GM18498 (cell line): ENCODE measurements around the gene NLRP7.
"Not testable (repeated sequence)": the region's sequence is repeated elsewhere in the genome, so short reads cannot be mapped to it uniquely, and the experiment has no call there.

ENCODE experiments used
- ATAC-seq: cut with Tn5 transposase; IDR thresholded peaks from one replicate; pipeline ENCODE4 v1.9.1; 2021; ENCODE audit warnings: mild to moderate bottlenecking, moderate library complexity; ENCODE audit not compliant: unreplicated experiment

The NLRP7 gene

DNA sequence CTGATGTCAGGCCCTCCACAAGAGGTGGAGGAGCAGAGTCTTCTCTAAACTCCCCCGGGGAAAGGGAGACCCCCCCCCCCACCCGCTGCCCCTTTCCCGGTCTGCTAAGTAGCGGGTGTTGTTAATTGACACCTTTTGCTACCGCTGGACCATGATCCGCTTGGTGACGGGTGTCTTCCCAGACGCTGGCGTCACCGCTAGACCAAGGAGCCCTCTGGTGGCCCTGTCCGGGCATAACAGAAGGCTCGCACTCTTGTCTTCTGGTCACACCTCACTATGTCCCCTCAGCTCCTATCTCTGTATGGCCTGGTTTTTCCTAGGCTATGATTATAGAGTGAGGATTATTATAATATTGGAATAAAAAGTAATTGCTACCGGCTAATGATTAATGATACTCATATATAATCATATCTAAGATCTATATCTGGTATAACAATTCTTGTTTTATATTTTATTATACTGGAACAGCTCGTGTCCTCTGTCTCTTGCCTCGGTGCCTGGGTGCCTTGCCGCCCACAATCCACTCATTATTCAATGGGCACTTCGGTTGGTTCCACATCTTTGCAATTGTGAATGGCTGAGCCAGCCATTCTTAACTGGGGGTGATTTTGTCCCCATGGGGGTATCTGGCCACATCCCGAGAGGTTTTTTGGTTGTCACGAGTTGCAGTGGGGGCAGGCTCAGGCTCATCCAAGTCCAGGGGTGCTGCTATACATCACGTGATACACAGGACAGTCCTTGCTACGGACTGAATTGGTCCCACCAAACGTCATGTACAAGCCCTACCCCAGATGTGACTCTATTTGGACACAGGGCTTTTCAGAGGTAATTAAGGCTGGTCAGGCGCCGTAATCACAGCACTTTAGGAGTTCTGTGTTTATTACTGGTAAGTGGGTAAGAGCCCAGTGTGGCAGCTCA lies 27.4 kb downstream of the NLRP7 start:
- ATAC-seq, result not testable (repeated sequence)

DNA sequence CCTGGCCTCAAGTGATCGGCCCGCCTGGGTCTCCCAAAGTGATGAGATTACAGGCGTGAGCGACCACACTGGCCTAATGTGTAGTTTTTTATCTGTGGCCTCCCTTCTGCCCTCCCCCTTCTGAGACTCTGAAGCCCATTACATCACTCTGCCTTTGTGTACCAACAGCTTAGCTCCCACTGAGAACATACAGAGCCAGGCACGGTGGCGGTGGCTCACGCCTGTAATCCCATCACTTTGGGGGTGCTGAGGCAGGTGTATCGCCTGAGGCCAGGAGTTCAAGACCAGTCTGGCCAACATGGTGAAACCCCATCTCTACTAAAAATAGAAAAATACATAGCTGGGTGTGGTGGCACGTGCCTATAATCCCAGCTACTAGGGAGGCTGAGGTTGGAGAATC lies 28.8 kb downstream of the NLRP7 start:
- no peak for ATAC-seq

DNA sequence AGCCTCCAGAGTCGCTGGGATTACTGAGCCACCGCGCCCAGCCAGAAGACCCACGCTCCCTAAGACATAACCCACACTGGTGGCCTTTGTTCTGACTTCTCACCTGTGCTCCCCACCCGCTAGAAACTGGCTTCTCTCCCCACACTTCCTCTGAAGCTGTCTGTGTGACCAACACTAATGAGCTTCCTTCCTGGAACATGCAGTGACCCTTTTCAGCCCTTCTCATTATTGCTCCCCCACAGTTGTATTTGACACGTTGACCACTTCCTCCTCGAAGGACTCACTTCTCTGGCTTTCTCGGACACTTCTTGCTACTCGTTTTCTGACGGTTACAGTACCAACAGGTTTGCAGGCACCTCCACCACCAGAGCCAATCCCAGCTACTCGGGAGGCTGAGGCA lies 30.5 kb downstream of the NLRP7 start:
- ATAC-seq, result no peak

DNA sequence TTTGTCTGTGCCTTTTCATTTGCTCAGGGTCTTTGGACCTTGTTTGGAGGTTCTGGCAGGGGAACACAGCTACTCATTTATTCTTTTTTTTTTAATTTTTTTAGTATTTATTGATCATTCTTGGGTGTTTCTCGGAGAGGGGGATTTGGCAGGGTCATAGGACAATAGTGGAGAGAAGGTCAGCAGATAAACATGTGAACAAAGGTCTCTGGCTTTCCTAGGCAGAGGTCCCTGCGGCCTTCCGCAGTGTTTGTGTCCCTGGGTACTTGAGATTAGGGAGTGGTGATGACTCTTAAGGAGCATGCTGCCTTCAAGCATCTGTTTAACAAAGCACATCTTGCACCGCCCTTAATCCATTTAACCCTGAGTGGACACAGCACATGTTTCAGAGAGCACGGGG lies 39.4 kb downstream of the NLRP7 start:
- not testable (repeated sequence) for ATAC-seq

DNA sequence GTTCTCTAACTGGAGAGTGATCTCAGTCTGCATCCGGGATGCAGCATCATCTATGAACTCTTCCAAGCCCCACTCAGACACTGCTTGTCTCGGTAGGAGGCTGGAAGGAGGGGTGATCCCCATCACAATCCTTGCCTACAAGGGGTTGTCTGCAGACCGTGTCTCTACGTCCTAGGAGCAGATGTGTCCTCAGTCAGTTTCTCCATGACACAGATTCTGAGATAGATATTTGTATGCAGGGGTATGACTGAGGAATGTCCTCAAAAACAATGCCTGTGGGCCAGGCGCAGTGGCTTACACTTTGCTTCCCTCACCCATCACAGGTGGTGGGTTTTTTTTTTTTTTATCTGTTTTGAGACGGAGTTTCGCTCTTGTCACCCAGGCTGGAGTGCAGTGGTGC lies 40.5 kb downstream of the NLRP7 start:
- ATAC-seq, result no peak

DNA sequence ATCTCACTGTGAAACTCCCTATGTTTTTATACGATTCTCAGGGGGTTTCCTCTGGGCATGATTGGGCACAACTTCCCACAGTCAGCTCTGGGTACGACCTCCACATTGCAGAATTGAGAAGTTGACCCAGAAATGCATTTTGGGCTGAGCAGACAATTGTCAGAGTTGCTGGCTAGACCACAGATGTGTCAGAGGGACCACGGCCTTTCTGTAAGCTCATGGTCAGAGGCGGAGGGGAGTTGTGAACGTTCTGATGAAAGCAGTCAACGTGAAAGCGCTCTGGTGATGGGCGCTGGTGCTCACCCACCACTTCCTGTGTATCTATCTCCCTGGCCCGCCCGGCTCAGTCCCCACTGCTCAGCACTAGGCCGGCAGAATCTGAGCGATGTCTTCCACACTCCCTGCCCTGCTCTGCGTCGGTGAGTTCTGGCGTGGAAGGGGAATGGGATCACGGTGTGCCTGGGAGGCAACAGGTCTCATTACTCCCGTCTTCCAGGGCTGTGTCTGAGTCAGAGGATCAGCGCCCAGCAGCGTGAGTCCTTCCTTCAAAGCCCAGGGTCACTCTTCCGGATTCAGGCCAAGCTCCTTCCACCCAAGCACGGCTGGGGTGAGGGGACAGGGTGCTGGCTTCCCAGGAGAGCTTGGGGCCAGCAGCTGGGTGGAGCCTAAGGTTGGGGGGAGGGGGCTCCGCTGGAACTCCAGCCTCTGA lies 41.4 kb downstream of the NLRP7 start, which contains the start of gene NCR1:
Gene NCR1, plus strand, starts transcription at position 346 of the 709 bp plus-strand sequence. Its CDS starts 40 bp downstream, at position 386.
- no peak for ATAC-seq

DNA sequence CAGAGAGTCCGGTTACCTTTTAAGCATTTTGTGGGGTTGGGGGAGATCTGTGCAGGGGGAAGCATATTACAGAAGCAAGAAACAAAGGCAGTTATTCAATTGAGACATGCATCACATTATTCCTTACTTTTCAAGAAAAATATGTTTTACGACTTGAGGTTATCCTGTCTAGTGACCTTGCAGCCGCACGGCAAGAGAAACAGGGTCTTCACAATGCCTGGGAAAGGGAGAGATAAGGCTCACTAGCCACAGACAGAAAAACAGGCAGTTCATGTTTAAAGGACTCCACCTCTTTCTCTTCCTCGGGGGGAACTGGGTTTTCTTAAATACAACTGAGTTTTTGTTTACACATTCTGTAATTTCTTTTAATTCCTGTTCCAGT lies 41.9 kb downstream of the NLRP7 start:
- ATAC-seq, result no peak

DNA sequence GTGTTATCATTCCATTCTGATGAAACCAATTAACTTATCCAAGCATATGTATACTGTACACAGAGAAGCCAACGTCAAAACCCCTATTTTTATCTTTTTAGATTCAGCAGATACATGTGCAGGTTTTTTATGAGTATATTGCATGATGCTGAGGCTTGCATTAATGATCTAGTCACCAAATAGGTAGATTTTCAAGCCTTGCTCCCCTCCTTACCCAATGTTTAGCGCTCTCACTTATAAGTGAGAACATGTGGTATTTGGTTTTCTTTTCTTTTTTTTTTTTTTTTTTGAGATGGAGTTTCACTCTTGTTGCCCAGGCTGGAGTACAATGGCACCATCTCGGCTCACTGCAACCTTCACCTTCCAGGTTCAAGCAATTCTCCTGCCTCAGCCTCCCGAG lies 43.1 kb downstream of the NLRP7 start:
- ATAC-seq, result not testable (repeated sequence)

DNA sequence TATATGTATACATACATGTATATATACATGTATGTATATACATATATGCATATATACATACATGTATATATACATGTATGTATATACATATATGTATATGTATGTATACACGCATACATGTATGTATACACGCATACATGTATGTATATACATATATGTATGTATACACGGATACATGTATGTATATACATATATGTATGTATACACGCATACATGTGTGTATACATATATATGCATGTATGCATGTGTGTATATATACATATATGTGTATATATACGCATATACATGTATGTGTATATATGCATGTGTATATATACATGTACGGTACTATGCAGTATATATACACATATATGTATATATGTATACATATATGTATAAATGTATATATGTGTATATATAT lies 44.0 kb downstream of the NLRP7 start:
- no peak for ATAC-seq

DNA sequence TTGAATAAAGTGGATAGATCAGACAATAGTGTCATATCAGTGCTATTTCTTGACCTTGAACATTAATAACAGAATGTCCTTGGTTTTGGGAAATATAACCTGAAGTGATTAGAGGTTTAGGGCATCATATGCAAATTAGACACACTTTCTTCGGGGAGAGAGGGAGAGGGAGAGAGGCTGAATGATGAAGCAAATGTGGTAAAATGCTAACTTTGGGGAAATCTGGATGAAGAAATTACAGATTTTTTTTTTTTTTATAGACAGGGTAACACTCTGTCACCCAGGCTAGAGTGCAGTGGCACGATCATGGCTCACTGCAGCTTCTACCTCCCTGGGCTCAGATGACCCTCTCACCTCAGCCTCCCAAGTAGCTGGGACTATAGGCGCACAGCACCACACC lies 45.3 kb downstream of the NLRP7 start:
- no peak for ATAC-seq

DNA sequence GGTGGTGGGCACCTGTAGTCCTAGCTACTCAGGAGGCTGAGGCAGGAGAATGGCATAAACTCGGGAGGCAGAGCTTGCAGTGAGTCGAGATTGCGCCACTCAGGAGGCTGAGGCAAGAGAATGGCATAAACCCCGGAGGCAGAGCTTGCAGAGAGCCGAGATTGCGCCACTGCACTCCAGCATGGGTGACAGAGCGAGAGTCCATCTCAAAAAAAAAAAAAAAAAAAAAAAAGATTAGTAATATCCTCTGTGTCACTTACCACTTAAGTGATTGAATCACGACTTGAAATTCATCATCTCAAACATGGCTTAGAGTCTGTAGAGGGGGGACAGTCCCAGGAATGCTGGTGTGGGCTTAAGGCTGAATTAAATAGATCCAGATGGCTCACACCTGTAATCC lies 46.2 kb downstream of the NLRP7 start:
- not testable (repeated sequence) for ATAC-seq

DNA sequence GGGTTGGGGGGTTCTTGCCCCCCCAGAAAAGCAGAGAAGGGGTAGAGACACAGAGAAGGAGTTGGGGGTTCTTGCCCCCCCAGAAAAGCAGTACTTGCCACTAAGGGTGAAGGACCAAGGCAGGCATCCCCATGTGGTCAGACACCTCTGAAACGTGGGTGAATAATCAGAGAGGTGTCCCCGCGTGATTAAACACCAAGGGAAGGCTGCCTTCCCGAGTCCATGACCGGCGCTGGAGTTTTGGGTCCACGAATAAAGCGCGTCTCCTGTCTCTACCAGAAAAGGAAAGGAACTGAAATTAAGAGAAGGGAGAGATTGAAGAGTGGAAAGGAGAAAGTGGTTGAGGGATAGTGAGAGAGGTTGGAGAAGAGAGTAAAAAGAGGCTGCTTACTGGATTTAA lies 47.7 kb downstream of the NLRP7 start:
- not testable (repeated sequence) for ATAC-seq

DNA sequence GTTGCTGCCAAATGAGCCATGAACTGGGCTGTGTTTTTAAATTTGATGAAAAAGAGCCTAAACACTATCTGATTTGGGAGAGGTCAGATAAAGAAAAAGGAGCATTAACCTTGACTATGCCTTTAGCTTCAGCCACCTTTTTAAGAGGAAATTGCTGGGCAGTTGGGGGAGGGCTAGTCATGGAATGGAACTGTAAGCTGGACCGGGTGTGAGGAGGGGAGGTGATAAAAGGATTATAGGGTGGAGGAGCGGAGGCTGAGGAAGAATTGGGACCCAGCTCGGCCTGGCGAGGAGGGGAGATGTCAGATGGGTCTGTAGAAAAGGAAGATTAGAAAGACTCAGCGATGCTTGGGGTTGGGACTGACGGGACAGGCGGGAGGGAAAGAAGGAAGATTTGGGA lies 48.6 kb downstream of the NLRP7 start:
- not testable (repeated sequence) for ATAC-seq

DNA sequence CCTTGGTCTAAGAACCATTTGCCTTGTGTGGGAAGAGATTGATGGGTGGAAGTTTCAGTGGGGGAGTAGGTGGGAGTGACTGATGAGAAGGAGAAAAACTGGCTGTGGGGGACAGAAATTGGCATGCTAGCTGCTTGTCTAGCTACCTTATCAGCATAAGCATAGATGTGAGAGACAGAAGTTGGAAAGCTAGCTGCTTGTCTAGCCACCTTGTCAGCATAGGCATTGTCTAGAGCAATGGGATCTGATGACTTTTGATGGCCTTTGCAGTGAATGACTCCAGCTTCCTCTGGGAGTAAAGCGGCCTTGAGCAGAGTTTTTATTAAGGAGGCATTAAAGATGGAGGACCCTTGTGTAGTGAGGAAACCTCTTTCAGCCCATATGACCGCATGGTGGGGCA lies 51.3 kb downstream of the NLRP7 start:
- no peak for ATAC-seq

DNA sequence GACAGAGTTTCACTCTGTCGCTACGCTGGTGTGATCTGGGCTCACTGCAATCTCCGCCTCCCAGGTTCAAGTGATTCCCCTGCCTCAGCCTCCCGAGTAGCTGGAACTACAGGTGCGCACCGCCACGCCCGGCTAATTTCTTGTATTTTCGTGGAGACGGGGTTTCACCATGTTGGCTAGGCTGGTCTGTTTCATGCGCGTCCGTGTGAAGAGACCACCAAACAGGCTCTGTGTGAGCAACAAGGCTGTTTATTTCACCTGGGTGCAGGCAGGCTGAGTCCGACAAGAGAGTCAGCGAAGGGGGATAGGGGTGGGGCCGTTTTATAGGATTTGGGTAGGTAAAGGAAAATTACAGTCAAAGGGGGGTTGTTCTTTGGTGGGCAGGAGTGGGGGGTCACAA lies 53.2 kb downstream of the NLRP7 start:
- not testable (repeated sequence) for ATAC-seq

DNA sequence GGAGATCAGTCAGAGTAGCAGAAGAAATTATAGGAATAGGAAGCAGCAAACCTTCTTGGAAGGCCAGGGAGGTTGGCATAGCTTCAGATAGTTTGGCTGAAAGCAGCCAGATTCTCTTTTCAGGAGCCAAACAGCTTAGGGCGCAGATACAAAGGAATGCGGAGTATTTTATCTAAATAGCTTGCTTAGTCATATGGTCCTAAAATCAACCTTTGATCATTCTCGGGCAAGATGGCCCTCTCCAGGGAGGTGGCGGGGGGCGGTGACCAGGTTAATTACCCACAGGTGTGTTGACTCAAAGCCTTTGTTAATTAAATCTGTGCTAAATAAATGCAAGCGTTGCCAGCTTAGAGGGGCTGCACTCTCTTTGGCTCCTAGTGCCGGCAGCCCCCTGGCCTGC lies 53.9 kb downstream of the NLRP7 start:
- no peak for ATAC-seq

DNA sequence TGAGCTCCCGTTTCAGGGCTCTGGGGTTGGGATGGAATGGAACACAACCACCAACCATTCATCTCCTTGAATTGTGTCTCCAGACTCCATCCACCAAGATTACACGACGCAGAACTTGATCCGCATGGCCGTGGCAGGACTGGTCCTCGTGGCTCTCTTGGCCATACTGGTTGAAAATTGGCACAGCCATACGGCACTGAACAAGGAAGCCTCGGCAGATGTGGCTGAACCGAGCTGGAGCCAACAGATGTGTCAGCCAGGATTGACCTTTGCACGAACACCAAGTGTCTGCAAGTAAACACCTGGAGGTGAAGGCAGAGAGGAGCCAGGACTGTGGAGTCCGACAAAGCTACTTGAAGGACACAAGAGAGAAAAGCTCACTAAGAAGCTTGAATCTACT lies 57.8 kb downstream of the NLRP7 start:
- no peak for ATAC-seq

DNA sequence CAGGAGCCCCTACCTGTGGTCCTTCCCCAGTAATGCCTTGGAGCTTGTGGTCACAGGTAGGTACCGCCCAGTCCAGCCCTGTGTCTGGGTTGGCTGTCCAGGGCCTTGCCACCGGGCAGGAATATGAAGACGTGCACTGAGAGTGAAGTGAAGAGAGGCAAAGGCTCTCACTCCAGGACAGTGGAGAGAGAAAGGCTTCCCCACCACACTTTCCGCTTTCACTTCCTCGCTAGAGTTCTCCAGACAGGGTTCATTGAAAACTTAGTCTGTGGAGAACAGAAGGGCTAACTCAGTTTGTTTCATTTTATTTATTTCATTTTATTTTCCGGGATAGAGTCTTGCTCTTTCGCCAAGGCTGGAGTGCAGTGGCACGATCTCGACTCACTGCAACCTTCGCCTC lies 59.1 kb downstream of the NLRP7 start:
- ATAC-seq, result no peak

DNA sequence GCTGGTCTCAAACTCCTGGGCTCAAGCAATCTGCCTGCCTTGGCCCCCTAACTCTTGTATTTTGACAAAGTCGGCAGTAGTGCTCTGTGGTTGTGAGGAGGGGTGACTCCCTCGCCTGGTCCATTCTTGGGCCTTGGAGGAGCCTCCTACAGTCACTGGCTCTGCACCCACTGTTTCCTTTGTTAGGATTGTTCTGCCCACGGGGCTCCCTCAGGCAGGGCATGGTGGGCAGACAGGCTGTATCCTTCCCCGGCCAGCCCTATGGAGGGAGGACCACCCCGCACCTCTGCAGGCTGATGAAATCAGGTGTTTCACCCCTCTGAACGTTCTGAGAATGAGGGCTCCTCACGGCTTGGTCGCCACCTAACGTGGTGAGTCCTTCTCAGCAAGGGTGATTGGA lies 64.1 kb downstream of the NLRP7 start:
- ATAC-seq, result no peak

DNA sequence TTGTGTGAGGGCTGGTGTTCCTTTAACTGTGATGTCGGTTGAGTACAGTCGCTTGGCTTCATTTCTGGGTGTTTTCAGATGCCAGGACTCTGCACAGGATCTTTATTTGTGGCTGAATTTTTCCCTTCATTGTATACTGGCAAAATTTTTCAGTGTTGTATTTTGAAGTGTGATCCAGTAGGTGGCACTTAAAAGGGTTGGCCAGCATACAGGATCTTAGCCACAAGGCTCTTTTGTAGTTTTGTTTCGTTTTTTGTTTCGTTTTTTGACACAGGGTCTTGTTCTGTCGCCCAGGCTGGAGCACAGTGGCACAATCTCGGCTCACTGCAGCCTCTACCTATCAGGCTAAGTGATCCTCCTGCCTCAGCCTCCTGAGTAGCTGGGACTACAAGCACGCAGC lies 64.6 kb downstream of the NLRP7 start:
- ATAC-seq, result no peak

DNA sequence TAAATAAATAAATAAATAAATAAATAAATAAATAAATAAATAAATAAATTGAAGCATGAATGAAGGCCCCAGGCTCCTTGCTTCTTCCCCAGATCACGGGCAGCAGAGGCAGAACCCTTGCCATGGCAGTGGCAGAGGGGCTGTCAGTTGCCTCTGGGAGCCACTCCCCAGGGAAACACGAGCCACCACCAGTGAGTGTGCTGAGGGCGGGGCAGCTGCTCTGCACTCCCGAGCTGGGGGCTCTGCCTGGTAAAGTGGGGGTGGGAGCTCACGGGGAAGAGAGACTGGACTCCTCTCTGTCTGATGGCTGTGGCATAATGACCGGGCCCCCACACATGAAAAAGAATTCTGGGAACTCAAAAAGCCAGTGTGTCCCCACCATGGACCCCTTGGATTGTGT lies 65.4 kb downstream of the NLRP7 start:
- ATAC-seq, result no peak

DNA sequence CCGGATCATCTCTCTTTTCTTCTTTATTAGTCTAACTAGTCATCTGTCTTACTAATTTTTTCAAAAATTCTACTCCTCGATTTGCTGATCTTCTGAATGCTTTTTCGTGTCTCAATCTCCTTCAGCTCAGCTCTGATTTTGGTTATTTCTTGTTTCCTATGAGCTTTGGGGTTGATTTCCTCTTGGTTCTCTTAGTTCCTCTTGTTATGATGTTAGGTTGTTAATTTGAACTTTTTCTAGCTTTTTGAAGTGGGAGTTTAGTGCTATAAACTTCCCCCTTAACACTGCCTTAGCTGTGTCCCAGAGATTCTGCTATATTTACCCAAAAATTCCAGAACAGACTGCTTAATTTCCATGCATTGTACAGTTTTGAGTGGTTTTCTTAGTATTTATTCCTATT lies 69.9 kb downstream of the NLRP7 start:
- ATAC-seq, result no peak
